B cell (primary cell): Measurements from ENCODE around the gene PRKN.

Source experiments
- CTCF ChIP-seq: fragments of 200-600 bp; IDR thresholded peaks from one replicate; pipeline ENCODE4 v1.8.0; 2022; ENCODE audit warnings: antibody characterized with exemption, mild to moderate bottlenecking
- EZH2 ChIP-seq: IDR thresholded peaks from 2 replicates; pipeline ENCODE4 v1.6.1; 2012; ENCODE audit warnings: borderline replicate concordance, low read depth, mild to moderate bottlenecking, moderate library complexity, low read length; ENCODE audit not compliant: insufficient read depth, poor library complexity, severe bottlenecking

GRCh38 chr6:162124710-162125435 lies 602.7 kb downstream of the PRKN start:
- no peak for TF ChIP-seq CTCF
- no peak for TF ChIP-seq EZH2
